HG02588 (cell line): ENCODE results near the gene ZGPAT.
"Not testable (repeated sequence)": the region's sequence is repeated elsewhere in the genome, so short reads cannot be mapped to it uniquely, and the experiment has no call there.

Source experiments
- ATAC-seq: cut with Tn5 transposase; IDR thresholded peaks from one replicate; pipeline ENCODE4 v1.9.1; 2021; ENCODE audit warnings: mild to moderate bottlenecking, moderate library complexity; ENCODE audit not compliant: unreplicated experiment

Gene ZGPAT, protein sequence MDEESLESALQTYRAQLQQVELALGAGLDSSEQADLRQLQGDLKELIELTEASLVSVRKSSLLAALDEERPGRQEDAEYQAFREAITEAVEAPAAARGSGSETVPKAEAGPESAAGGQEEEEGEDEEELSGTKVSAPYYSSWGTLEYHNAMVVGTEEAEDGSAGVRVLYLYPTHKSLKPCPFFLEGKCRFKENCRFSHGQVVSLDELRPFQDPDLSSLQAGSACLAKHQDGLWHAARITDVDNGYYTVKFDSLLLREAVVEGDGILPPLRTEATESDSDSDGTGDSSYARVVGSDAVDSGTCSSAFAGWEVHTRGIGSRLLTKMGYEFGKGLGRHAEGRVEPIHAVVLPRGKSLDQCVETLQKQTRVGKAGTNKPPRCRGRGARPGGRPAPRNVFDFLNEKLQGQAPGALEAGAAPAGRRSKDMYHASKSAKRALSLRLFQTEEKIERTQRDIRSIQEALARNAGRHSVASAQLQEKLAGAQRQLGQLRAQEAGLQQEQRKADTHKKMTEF

DNA sequence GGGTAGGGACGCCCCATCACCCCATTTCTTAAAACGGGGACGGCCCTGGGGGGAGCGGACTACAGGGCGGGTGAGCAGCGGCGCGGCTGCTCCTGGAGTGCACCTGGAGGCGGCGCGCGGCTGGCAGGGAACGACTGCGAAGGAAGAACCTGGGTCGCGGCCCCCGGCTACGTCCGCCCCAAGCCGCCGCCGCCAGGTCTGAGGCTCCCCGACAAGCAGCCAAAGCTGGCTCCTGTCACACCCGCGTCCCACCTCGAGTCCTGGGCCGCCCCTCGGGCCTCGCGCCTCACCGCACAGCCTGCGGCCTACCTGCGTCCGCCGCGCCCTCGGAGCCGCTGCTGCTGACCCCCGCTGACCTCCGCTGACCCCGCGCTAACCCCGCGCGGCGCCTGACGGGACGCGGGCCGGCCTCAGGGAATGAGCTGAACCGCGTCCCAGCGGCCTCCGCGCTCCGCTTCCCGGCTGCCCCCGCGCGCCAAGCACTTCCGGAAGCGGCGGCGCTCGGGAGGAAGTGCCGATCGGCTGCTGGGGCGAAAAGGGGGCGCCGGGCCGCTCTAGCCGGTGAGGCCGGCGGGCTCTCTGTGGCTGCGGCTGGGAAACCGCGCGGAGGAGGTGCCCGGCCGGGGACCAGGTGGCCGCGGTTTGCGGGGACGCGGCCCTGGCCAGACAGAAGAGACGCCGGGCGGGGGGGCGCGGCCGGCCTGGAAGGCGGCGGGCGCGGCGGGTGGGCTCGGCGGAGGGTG is at the start of gene ZGPAT, which contains the start of gene ARFRP1:
TSS of gene ZGPAT (plus strand) at position 482 of the 743 bp plus-strand sequence. CDS start 542 bp downstream, outside the sequence.
TSS of gene ARFRP1 (minus strand) at position 419 of the 743 bp plus-strand sequence. CDS start 885 bp downstream, outside the sequence.
- ATAC-seq = peak; percentile 67

DNA sequence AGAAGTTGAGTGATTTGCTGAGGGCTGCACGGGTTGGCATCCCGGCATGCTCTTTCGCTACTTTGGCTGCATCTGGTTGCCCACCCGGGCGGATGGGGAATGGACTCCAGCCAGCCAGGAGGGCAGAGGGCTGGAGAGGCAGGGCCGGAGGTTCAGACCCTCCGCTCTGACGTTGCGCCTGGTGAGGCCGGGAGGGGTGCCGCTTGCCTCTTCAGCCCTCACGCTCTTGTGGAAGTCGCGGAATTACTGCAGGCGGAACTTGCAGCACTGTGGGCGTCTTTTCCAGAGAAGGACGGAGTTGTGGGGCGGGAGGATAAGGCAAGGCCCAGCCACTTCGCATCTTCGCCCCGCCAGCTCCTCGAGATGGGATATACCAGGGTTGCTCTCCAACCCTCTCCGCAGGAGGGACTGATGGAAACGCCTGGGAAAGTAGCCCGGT is 49.1 kb upstream of the ZGPAT start:
- peak; percentile 23 for ATAC-seq

DNA sequence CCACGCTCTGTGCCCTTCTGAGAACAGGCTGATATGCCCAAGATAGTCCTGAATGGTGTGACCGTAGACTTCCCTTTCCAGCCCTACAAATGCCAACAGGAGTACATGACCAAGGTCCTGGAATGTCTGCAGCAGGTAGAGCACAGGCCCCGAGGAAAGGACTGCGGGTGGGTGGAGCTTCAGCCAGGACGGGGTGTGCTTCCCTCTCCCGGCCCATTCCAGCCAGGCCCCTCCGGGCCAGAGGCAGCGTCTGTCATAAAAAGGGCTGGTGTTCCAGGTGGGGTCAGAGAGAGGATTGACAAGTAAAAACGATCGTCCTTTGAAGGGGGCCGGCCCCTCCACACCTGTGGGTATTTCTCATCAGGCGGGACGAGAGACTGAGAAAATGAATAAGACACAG is 48.5 kb upstream of the ZGPAT start:
- no peak for ATAC-seq

DNA sequence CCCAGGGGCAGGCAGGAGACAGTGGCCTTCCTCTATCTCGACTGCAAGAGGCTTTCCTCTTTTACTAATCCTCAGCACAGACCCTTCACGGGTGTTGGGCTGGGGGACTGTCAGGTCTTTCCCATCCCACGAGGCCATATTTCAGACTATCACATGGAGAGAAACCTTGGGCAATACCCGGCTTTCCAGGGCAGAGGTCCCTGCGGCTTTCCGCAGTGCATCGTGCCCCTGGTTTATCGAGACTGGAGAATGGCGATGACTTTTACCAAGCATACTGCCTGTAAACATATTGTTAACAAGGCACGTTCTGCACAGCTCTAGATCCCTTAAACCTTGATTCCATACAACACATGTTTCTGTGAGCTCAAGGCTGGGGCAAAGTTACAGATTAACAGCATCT is 47.7 kb upstream of the ZGPAT start:
- not testable (repeated sequence) for ATAC-seq

DNA sequence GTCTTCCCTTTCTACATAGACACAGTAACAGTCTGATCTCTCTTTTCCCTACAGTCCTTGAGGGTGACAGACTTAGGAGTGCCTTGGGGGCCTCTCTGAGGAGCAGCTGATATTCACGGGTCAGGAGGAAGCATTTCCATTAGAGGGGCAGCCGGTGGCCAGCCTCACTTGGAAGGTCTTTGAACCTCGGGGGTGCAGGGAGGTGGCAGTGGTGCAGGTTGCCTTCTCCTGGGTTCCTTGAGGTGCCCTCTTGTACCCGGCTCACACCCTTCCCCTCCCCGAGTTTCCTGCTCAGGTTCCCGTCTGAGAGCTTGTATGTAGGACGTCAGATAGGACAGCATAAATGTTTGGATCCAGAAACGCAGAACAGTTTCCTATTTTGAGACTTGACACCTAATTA is 47.2 kb upstream of the ZGPAT start:
- ATAC-seq = no peak

DNA sequence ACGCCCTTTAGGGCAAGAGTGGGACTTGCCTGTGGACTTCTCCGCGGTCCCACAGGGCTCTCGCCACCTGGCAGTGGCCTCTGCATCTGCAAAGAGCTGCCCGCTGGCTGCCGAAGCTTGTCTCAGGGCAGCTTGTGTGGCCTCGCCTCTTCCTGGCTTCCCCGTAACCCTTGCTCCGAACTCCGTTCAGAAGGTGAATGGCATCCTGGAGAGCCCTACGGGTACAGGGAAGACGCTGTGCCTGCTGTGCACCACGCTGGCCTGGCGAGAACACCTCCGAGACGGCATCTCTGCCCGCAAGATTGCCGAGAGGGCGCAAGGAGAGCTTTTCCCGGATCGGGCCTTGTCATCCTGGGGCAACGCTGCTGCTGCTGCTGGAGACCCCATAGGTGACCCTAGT is 46.7 kb upstream of the ZGPAT start:
- ATAC-seq = no peak

DNA sequence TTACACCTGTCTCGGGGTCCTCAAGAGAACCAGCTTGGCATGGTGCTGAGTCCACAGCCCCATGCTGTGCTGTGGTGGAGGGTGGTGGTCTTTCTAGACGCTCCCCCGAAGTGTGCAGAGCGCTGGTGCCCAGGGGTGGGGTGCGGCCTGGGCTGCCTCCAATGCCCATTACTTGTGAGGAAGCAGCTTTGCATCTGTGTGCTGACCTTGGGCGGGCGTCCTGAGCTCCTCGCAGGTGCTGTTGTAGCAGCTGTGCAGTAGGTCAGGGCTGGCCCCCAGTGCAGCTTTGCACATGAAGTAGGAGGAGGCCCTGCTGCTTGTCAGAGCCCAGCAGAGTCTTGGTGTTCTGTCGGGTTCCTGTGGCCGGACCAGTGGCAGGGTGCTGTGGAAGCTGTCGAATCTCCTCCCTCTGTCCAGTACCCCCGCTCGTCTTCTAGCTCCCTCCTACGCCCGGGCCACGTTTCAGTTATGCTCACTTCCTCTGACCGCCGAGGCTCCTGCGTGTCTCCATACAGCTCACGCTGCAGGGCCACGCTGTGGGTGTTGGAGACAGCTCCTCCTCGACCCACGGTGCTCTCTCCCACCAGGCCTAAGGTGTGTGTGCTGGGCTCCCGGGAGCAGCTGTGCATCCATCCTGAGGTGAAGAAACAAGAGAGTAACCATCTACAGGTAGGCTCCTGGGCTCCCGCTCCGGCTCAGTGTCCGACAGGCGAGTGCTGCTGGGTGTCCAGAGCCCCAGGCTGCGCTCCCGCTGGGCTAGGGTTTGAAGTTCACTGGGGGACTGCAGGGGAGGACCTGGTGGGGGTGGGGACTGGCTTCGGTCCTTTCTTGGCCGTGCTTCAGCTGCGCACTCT is 45.7 kb upstream of the ZGPAT start:
- ATAC-seq = no peak

DNA sequence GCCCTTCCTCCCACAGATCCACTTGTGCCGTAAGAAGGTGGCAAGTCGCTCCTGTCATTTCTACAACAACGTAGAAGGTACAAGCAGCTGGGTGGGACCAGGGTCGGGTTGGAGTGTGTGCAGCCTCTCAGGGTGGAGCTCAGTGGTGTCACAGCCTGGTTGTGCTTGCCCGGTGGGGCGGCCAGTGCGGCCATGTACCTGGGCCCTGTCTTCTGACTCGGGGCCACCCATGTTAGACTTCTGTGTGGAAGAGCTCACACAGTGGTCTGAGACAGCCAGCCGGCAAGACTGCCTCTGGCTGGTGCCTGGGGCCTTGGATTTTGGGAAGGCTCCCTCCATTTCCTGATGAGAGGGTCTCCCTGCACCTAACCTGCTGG is 45.0 kb upstream of the ZGPAT start:
- no peak for ATAC-seq

DNA sequence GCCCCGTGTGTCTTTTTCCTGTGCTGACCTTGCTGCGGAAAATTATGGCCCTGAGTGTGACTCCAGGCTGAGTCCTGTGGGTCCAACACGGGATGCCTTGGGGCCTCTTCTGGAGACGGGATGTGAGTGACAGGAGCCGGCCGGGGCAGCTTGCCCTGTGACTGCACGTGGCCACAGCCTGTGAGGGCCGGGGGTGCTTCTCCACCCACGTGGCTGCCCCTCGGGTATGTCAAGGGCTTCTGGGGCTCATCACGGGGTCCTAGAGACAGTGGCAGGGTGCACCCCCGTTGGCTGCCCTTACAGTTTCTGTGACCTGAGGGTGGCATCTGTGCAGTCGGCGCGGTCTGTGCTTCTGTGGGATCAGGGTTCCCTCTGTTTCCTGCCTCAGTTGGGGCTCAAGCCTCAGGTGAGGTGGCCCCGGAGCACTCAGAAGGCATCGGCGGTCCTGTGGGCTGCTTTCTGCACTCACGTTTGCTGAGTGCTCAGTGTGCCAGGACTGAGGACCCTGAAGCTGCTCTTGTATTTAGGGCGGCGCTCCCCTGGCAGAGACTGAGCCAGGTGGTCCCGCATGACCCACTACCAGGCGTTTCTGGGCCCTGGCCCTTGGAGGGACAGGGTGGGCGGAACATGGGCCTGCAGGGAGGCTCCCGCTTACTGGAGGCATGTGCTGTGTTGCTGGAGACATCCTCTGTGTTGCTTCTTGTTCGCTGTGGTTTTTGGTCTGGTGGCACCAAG is 44.3 kb upstream of the ZGPAT start:
- no peak for ATAC-seq

DNA sequence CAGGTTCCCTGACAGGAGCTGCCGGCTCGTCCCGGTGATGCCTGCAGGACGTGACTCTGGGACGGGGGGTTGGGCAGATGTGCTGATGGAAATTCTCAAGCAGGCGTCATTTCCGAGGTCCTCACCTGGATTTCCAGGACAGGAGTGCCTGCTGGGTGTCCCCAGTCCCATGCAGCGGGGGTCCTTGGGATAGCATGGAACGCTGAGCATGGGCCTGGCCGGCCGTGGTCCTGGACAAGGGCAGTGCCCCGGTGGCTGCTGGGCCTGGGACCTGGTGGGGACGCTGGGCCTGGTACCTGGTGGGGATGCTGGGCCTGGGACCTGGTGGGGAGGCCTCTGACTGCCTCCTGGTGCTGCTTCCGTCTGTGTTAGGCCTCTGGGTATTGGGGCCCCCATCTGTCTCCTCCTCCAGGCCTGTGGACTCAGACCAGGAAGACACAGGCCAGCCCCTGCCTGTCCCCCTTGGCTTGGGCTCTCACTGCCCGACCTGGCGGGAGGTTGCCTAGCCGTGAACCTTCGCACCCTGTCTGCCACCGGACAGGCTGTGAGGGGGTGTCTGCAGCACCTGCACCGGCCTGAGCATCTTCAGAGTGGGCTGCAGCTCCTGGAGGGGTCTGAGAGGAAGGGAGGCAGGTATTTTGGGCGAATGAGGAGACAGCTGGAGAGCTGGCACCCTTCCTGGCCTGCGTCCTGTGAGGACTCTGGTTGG is 43.5 kb upstream of the ZGPAT start:
- no peak for ATAC-seq

DNA sequence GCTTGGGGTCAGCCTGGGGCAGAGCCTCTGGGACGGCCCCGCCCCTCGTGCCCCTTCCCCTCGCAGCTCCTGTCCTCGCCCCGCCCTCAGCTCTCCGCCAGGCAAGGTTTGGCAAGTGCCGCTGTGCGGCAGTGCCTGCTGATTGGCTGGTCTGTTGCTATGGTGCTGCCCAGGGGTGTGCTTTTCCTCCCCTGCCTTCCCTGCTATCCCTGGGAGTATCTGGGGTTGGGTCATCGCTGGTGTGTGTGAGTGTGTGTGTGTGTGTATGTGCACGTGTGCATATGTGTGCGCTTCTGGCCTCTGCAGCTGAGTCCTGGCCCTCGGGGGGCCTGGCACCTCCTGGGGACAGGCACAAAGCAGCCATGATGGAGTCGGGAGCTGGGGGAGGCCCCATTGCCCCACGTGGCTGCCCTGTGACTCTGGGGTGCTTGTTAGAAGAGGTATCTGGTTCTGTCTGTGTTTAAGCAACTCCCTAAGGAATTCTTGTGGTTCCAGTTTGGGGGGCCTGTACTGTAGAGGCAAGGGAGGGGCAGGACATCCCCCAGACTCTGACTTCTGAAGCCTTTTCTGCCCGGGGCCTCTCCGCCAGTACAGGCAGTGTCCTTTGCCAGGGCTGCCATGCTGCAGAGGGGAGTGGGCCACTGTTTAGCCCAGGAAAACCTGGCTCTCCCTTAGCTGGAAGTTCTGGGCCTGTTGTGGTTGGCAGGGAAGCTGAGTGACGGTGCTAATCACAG is 42.8 kb upstream of the ZGPAT start:
- ATAC-seq = no peak

DNA sequence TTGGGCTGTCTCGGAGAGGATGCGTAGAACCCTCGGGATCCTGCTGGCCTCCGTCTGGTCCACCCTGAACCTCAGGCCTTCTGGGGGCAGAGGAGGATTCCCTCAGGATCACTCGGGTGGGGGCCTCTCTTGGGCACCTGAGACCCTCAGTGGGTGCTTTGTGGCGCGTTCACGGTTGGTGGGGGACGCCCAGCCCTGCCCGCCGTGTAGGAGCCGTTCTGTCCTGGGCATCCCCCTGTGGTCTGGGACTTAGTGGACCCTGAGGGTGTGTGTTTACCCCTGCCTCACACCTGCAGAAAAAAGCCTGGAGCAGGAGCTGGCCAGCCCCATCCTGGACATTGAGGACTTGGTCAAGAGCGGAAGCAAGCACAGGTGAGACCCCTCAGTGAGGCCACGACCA is 42.1 kb upstream of the ZGPAT start:
- no peak for ATAC-seq

DNA sequence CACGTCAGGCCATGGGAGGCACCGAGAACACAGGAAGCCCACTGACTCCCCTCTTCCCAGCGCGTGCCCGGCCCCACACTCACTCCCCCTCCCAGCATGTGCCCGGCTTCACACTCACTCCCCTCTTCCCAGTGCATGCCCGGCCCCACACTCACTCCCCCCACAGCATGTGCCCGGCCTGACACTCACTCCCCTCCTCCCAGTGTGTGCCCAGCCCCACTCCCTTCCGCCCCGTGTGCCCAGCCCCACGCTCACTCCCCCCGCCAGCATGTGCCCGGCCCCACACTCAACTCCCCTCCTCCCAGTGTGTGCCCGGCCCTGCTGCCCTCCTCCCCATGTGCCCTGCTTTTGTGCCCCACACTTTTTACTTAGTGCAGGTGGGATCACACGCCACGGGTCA is 40.0 kb upstream of the ZGPAT start:
- no peak for ATAC-seq

DNA sequence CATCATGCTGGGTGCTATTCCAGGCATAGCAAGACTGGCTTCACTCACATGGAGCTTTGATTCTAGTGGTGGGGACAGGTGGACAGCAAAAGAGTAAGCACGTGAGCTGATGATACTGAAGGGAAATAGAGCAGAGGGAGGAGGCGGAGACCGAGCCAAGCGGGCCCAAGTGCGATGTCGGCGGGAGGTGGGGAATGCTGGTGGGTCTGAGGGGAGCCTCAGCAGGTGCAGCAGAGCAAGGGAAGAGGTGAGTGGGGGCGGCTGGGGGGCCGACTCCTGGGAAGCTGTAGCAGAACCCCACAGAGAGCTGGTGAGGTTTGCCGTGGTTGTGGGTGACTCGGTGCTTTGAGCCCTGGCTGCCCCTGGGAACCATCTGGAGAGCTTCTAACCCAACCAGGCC is 39.5 kb upstream of the ZGPAT start:
- no peak for ATAC-seq

DNA sequence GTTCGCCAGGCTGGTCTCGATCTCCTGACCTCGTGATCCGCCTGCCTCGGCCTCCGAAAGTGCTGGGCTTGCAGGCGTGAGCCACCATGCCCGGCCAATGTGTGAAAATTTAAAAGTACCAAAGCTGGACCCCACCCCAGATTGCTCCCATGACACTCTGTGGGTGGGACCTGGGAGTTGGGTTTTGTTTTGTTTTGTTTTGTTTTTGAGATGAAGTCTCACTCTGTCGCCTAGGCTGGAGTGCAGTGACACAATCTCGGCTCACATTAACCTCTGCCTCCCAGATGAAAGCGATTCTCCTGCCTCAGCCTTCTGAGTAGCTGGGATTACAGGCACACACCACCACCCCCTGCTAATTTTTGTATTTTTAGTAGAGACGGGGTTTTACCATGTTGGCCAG is 36.1 kb upstream of the ZGPAT start:
- not testable (repeated sequence) for ATAC-seq

DNA sequence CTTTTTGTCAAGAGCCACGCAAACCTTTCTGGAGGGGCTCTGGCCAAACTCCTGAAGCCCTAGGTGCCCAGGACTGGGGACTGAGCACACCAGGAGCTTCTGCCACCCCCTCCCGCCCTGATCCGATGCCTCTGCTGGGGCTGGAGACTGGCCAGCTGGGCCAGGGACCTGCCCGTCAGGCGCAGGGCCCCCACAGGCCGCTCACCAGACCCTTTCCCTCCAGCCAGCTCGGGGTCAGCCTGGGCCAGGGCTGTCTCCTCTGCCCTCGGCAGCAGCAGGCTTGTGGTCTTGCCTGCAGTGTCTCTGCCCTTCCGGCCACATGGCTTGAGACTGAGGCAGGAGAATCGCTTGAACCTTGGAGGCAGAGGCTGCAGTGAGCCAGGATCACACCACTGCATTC is 35.2 kb upstream of the ZGPAT start:
- no peak for ATAC-seq

DNA sequence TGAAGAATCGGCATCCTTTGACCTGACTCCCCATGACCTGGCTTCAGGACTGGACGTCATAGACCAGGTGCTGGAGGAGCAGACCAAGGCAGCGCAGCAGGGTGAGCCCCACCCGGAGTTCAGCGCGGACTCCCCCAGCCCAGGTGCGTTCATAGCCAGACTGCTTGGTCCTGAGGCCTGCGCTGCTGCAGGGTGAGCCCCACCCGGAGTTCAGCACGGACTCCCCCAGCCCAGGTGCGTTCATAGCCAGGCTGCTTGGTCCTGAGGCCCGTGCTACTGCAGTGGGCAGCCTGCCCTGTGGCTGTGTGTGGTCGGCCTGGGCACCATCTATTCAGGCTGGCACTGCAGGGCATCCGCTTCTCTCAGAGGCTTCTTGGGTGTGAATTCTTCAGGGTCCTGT is 33.9 kb upstream of the ZGPAT start:
- no peak for ATAC-seq

DNA sequence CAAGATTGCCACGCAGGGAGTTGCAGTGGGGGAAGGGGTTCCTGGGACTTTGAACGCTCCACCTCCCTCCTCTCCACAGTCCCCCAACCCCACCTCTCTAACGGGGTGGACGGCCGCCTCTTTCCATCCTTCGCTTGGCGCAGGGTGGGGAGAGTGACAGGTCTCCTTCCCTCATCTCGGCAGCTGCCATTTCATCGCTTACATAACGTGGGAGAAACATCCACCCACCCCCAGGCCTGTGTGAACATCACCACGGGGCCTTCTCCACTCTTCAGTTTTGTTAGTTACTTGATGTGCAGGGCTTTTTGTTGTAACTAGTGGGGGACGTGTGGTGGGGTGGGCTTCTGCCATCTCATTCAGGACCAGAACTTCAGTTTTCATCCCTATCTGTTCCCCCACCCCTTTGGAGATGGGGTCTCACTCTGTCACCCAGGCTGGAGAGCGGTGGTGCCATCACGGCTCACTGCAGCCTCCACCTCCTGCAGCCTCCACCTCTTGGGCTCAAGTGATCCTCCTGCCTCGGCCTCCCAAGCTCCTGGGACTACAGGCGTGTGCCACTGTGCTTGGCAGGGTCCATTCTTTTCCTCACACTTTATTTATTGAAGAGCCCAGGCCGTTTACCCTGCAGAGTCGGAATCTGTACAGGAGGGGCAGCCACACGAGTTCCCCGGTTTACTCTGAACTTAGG is 32.0 kb upstream of the ZGPAT start:
- ATAC-seq = no peak
